Activated naive CD4-positive, alpha-beta T cell treated with anti-CD3 and anti-CD28 coated beads, Interleukin-2, amount 10 ng/mL, durations not matched to agents 7 days and 5 days (primary cell): ENCODE data around the gene LAMTOR2.

Experiments used
- CTCF ChIA-PET: fragments of 350-600 bp; sonication (Branson Sonifier 250); formaldehyde crosslinking; loops from one replicate; lab custom pipeline; 2021; ENCODE audit warnings: antibody characterized with exemption; lab: Charles Lee
- DNase-seq: peaks from one replicate; pipeline ENCODE4 v3.0.0-alpha.2; 2020
- H3K27ac Mint-ChIP-seq: one replicate; pipeline ENCODE4 v1.8.0; 2021; ENCODE audit warnings: mild to moderate bottlenecking, moderate library complexity, mixed read lengths
- H3K27me3 Mint-ChIP-seq: one replicate; pipeline ENCODE4 v1.8.0; 2021; ENCODE audit warnings: mild to moderate bottlenecking, mixed read lengths
- H3K36me3 Mint-ChIP-seq: one replicate; pipeline ENCODE4 v1.8.0; 2021; ENCODE audit warnings: mixed read lengths
- H3K4me1 Mint-ChIP-seq: one replicate; pipeline ENCODE4 v1.8.0; 2021; ENCODE audit warnings: mixed read lengths
- H3K4me3 Mint-ChIP-seq: one replicate; pipeline ENCODE4 v1.8.0; 2021; ENCODE audit warnings: mild to moderate bottlenecking, moderate library complexity, mixed read lengths
- H3K9me3 Mint-ChIP-seq: one replicate; pipeline ENCODE4 v1.8.0; 2021; ENCODE audit warnings: mixed read lengths

LAMTOR2 gene

GRCh38 chr1:156101880-156102279 lies 47.3 kb downstream of the LAMTOR2 start:
- DNase-seq = no peak
- CTCF ChIA-PET = interaction anchor here (1.0 to 21.9 kb wide), 2 partner anchors 10 to 30 kb away, joined by 4 to 668 read pairs; no protein-coding TSS in a partner anchor
- H3K27ac Mint-ChIP-seq = no peak overlapping the region
- H3K36me3 Mint-ChIP-seq = no peaks in the 10 kb centered on the region
- peaks cover 89% of the 10 kb centered on the region for H3K27me3 Mint-ChIP-seq
- no peaks in the 10 kb centered on the region for H3K9me3 Mint-ChIP-seq
- no peak overlapping the region for H3K4me3 Mint-ChIP-seq
- peaks cover 28% of the 10 kb centered on the region for H3K4me1 Mint-ChIP-seq

GRCh38 chr1:156102633-156103511 lies 48.3 kb downstream of the LAMTOR2 start:
- H3K27ac Mint-ChIP-seq = no peak overlapping the region
- no peaks in the 10 kb centered on the region for H3K36me3 Mint-ChIP-seq
- H3K27me3 Mint-ChIP-seq = peaks cover 91% of the 10 kb centered on the region
- no peak for DNase-seq
- H3K9me3 Mint-ChIP-seq = no peaks in the 10 kb centered on the region
- H3K4me1 Mint-ChIP-seq = peaks cover 23% of the 10 kb centered on the region
- H3K4me3 Mint-ChIP-seq = no peak overlapping the region
- CTCF ChIA-PET = interaction anchor here (0.7 to 21.9 kb wide), 3 partner anchors 10 to 36 kb away, joined by 3 to 668 read pairs (median 4); no protein-coding TSS in a partner anchor

- no peaks in the 10 kb centered on the region for H3K9me3 Mint-ChIP-seq
- no peak overlapping the region for H3K4me3 Mint-ChIP-seq
- no peak for DNase-seq
Measured at GRCh38 chr1:156103521-156103947, 49.0 kb downstream of the LAMTOR2 start.

GRCh38 chr1:156104065-156104810 lies 49.7 kb downstream of the LAMTOR2 start:
- Mint-ChIP-seq H3K27me3 (peaks cover 89% of the 10 kb centered on the region), H3K4me3 (no peak overlapping the region), H3K27ac (no peak overlapping the region), H3K4me1 (peaks cover 23% of the 10 kb centered on the region), H3K9me3 (no peaks in the 10 kb centered on the region), H3K36me3 (no peaks in the 10 kb centered on the region)
- DNase-seq = no peak
- CTCF ChIA-PET = interaction anchor here (0.9 to 21.9 kb wide), 3 partner anchors 7 to 456 kb away, joined by 3 to 668 read pairs (median 3); no protein-coding TSS in a partner anchor

More at GRCh38 chr1:156103521-156103947, 49.0 kb downstream of the LAMTOR2 start:
- Mint-ChIP-seq H3K27me3 (peaks cover 92% of the 10 kb centered on the region), H3K36me3 (no peaks in the 10 kb centered on the region), H3K27ac (no peak overlapping the region), H3K4me1 (peaks cover 23% of the 10 kb centered on the region)
- CTCF ChIA-PET = interaction anchor here (1.1 to 21.9 kb wide), 2 partner anchors 28 to 456 kb away, joined by 3 to 668 read pairs; no protein-coding TSS in a partner anchor

- Mint-ChIP-seq H3K27me3 (peaks cover 85% of the 10 kb centered on the region), H3K9me3 (no peaks in the 10 kb centered on the region), H3K36me3 (no peaks in the 10 kb centered on the region), H3K4me3 (peak overlapping the region; percentile 63), H3K27ac (peak overlapping the region; percentile 63), H3K4me1 (peaks cover 23% of the 10 kb centered on the region)
- CTCF ChIA-PET = interaction anchor here (0.9 to 21.9 kb wide), 2 partner anchors 8 to 27 kb away, joined by 3 to 668 read pairs; no protein-coding TSS in a partner anchor
- DNase-seq = no peak
Measured at GRCh38 chr1:156104861-156105832, 50.6 kb downstream of the LAMTOR2 start.

- peaks cover 88% of the 10 kb centered on the region for H3K27me3 Mint-ChIP-seq
- H3K36me3 Mint-ChIP-seq = no peaks in the 10 kb centered on the region
- H3K4me1 Mint-ChIP-seq = peaks cover 23% of the 10 kb centered on the region
- H3K9me3 Mint-ChIP-seq = no peaks in the 10 kb centered on the region
- CTCF ChIA-PET = interaction anchor here (0.7 to 2.2 kb wide), 6 partner anchors 9 to 25 kb away, joined by 3 to 9 read pairs (median 4); no protein-coding TSS in a partner anchor
- no peak for DNase-seq
- H3K27ac Mint-ChIP-seq = no peak overlapping the region
- H3K4me3 Mint-ChIP-seq = peak overlapping the region; percentile 5
Measured at GRCh38 chr1:156106624-156107488, 52.3 kb downstream of the LAMTOR2 start.

- H3K27ac Mint-ChIP-seq = no peak overlapping the region
- H3K4me3 Mint-ChIP-seq = no peak overlapping the region
Measured at GRCh38 chr1:156108057-156108456, 53.5 kb downstream of the LAMTOR2 start.

More at GRCh38 chr1:156108057-156108456, 53.5 kb downstream of the LAMTOR2 start:
- no peaks in the 10 kb centered on the region for H3K9me3 Mint-ChIP-seq
- DNase-seq = no peak
- peaks cover 88% of the 10 kb centered on the region for H3K27me3 Mint-ChIP-seq
- H3K4me1 Mint-ChIP-seq = peaks cover 23% of the 10 kb centered on the region
- CTCF ChIA-PET = no interaction called here
- H3K36me3 Mint-ChIP-seq = no peaks in the 10 kb centered on the region
